PC-3 (cell line): Measurements from ENCODE around the gene ACTN4.

Source experiments
- EZH2 ChIP-seq: fragments of 300-600 bp; sonication (generic); IDR thresholded peaks from one replicate; pipeline ENCODE4 v1.6.1; 2017; ENCODE audit warnings: antibody characterized with exemption, mild to moderate bottlenecking, low read length; ENCODE audit not compliant: unreplicated experiment
- EZH2phosphoT487 ChIP-seq: fragments of 300-600 bp; sonication (generic); IDR thresholded peaks from 2 replicates; pipeline ENCODE4 v1.6.1; 2018; ENCODE audit warnings: mild to moderate bottlenecking, antibody characterized with exemption, low read length, borderline replicate concordance
- TF ChIP-seq, protein P1 (sequence below): fragments of 300-600 bp; sonication (generic); conservative IDR thresholded peaks from 2 replicates; pipeline ENCODE4 v1.5.1; 2017; ENCODE audit warnings: antibody characterized with exemption, low read depth, mild to moderate bottlenecking, low read length

DNA sequence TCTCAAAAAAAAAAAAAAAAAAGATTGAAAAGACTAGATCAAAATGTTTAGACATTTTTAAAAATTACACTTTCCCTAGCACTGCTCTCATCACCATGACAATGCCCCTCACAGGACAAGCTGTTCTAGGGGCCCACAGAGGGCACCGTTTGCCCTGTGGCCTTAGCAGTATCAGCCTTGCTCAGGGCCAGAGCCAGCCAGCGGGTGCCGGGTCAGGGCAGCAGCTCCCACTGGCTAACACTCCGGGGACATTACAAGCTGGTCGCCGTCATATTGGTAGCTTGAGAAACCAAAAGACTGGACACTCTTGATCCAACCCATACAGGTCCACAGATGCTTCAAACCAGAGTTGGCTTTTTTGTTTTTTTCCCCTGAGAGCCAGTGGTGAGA lies 78.8 kb downstream of the ACTN4 start:
- TF ChIP-seq, protein P1, sequence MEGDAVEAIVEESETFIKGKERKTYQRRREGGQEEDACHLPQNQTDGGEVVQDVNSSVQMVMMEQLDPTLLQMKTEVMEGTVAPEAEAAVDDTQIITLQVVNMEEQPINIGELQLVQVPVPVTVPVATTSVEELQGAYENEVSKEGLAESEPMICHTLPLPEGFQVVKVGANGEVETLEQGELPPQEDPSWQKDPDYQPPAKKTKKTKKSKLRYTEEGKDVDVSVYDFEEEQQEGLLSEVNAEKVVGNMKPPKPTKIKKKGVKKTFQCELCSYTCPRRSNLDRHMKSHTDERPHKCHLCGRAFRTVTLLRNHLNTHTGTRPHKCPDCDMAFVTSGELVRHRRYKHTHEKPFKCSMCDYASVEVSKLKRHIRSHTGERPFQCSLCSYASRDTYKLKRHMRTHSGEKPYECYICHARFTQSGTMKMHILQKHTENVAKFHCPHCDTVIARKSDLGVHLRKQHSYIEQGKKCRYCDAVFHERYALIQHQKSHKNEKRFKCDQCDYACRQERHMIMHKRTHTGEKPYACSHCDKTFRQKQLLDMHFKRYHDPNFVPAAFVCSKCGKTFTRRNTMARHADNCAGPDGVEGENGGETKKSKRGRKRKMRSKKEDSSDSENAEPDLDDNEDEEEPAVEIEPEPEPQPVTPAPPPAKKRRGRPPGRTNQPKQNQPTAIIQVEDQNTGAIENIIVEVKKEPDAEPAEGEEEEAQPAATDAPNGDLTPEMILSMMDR: no peak
- no peak for TF ChIP-seq EZH2
- TF ChIP-seq EZH2phosphoT487: no peak
